SU-DHL-6 (cell line): Measurements from ENCODE around the gene FAM83D.

Experiments used
- EZH2phosphoT487 ChIP-seq: fragments of 200-600 bp; sonication (generic), shearing (Covaris generic); conservative IDR thresholded peaks from 2 replicates; pipeline ENCODE4 v1.6.1; 2018; ENCODE audit warnings: mild to moderate bottlenecking, antibody characterized with exemption, low read length, moderate library complexity, mixed read lengths
- TF ChIP-seq, protein P1 (sequence below): fragments of 200-600 bp; sonication (generic); IDR thresholded peaks from one replicate; pipeline ENCODE4 v1.5.1; 2017; ENCODE audit warnings: antibody characterized with exemption, mild to moderate bottlenecking, low read length, moderate library complexity; ENCODE audit not compliant: insufficient read depth, poor library complexity, severe bottlenecking

GRCh38 chr20:38890497-38890818, 35.8 kb upstream of the FAM83D start:
- TF ChIP-seq, protein P1, sequence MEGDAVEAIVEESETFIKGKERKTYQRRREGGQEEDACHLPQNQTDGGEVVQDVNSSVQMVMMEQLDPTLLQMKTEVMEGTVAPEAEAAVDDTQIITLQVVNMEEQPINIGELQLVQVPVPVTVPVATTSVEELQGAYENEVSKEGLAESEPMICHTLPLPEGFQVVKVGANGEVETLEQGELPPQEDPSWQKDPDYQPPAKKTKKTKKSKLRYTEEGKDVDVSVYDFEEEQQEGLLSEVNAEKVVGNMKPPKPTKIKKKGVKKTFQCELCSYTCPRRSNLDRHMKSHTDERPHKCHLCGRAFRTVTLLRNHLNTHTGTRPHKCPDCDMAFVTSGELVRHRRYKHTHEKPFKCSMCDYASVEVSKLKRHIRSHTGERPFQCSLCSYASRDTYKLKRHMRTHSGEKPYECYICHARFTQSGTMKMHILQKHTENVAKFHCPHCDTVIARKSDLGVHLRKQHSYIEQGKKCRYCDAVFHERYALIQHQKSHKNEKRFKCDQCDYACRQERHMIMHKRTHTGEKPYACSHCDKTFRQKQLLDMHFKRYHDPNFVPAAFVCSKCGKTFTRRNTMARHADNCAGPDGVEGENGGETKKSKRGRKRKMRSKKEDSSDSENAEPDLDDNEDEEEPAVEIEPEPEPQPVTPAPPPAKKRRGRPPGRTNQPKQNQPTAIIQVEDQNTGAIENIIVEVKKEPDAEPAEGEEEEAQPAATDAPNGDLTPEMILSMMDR: no peak
- TF ChIP-seq EZH2phosphoT487: no peak
